Right kidney (tissue), 1 donor: ENCODE results near the gene CSNK2A1.
A peak's percentile ranks its signal among the peaks of the same experiment; 100 is the strongest.
"Not testable (repeated sequence)": the region's sequence is repeated elsewhere in the genome, so short reads cannot be mapped to it uniquely, and the experiment has no call there.

Experiments used
- DNase-seq: peaks from one replicate; pipeline ENCODE4 v3.0.0-alpha.2; 2016

Gene CSNK2A1

DNA sequence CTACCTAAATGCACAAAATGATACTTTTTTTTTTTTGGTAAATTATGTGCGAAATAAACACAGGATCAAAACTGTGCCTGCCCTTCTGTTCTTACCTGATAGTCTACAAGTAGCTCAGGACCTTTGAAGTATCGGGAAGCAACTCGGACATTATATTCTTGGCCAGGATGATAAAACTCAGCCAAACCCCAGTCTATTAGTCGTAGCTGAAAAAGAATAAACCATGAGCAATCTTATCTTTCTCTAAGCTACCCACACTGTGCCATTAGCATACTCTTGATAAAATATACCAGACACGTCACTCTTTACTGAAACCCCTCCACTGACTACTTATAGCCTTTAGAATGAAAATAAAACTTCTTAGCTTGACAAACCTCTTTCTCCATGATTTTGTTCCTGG, 51.4 kb downstream of the CSNK2A1 start:
- DNase-seq, result no peak

DNA sequence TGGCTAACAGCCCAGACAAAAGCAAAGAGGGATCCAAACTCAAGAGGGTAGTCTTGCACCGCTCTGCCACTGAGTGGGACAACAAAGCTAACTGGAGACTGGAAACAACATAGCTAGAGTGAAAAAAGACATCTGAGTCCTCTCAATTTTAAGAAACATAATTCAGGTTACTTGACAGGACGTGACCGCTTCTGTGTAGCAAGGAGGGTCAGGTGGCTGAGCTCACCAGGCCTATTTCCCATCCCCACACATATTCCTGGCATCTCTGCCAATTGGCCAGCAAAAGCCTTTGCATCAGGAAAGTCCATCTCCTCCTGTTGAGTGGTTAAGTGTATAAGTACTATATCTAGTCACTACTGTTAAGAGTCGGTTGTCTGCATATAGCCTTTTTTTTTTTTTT, 55.9 kb downstream of the CSNK2A1 start:
- no peak for DNase-seq

DNA sequence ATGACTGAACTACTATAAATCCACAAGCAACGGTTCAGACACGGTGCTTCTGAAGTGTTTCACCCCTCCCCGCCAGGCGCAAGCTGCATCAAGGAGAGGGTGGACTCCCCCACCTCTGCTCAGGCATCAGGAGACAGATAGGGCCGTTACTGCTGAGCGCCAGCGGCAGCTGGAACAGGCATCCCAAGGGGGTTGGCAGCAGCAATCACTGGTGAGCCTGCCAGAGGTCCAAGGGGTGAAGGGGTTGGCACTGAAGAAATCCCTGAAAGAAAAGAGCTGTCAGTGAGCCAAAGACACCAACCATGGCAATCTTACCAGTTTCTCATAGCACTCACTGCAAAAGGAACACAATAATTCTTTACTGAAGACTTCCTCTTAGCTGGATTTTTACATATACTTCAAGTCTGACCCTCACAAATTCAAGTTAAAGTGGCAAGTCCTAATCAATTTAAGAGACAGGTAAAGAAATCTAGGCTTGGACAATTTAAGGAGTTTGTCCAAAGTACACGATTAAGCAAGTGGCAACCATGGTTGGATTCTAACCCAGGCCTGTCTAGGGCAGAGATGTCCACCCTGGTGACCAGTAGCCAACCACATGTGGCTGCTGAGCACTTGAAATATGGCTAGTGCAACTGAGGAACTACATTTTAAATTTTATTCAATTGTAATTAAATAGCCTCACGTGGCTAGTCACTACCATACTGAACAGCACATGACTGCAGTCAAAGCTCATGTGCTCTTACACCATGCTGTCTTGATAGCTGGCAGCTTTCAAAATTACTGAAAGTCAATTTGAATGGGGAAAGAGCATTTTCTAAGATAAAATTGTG, 59.6 kb downstream of the CSNK2A1 start:
- DNase-seq, result no peak

DNA sequence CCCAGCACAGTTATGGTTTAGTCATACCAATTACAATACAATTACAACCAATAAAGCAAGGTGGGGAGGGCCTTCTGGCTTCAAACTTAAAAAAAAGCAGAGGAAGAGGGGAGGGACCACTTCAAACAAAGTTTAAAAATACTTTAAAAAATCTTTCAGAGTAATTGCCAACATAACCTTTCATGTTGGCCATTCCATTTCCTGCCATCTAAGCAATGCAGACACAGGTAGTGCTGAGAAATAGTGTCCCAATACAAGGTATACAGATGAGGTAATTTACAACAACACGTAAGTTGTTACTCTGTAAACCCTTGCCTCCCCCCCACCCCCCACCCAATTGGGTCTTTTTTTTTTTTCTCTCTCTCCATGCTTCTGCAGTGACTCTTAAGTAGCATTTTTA, 62.4 kb downstream of the CSNK2A1 start:
- no peak for DNase-seq

DNA sequence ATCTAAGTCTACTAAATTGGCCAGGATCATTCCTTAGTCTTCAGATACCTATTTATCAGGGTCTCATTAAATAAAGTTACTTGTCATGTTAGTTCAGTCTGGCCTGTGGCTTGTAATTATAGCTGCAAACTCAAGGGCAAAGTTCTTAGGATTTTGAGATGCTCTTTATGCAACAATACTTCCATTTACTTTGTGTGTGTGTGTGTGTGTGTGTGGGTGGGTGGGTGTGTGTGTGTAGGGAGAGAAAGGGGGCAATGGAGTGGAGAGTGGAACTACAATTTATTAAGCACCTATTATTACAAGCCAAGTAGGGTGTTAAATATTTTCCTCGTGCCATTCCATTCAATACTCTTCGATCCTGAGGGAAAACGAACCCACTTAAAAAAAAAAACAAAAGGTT, 63.5 kb downstream of the CSNK2A1 start:
- no peak for DNase-seq

DNA sequence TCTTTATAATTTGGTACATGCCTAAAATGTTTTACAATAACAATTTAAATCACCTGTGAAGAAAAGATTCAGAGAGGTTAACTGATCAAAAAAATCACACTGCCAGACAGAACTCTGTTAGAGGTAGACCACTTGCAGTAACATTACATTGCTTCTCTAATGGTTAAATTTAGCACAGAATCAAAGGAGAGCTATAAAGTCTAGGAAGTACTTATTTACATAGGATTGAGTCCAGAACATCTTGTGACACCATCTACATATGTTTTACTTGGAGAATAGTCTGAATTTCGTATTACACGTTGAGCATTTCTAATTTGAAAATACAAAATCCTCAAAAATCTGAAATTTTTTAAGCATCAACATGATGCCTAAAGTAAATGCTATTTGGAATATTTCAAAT, 64.1 kb downstream of the CSNK2A1 start:
- no peak for DNase-seq

GRCh38 chr20:478949-479429, 64.6 kb downstream of the CSNK2A1 start:
- peak; percentile 22 for DNase-seq

DNA sequence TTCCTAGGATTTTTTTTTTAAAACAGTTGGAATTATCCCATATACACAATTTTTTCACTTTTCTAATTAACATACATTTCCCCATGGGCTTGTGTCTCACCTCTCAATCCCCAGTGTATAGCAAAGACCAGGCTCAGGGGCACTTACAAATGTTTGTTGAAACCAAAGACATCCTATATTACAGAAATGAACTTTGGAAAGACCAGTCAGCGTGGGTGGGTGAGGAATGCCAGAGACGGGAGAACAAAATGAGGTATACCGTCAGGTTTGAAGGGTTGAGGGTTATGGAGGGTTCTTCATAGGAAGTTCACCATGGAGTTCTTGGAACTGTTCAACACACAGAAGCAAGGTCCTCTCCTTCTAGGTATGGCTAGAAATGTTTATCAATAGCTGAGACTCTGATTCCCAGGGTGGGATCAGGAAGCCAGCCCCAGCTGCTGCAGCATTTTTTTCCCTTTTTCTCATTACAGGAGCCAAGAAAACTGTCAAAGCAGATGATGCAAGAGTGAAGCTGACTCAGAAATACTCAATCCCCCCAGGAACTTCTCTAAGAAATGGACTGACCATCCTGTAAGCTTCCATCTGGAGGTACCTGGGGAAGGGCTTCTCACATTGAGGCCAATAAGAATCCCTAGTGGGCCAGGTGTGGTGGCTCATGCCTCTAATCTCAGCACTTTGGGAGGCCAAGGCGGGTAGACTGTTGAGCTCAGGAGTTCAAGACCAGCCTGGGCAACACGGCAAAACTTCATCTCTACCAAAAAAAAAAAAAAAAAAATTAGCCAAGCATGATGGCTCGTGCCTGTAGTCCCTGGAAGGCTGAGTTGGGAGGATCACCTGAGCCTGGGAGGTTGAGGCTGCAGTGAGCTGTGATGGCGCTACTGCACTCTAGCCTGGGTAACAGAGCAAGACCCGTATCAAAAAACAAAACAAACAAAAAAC, 65.3 kb downstream of the CSNK2A1 start:
- DNase-seq, result no peak

DNA sequence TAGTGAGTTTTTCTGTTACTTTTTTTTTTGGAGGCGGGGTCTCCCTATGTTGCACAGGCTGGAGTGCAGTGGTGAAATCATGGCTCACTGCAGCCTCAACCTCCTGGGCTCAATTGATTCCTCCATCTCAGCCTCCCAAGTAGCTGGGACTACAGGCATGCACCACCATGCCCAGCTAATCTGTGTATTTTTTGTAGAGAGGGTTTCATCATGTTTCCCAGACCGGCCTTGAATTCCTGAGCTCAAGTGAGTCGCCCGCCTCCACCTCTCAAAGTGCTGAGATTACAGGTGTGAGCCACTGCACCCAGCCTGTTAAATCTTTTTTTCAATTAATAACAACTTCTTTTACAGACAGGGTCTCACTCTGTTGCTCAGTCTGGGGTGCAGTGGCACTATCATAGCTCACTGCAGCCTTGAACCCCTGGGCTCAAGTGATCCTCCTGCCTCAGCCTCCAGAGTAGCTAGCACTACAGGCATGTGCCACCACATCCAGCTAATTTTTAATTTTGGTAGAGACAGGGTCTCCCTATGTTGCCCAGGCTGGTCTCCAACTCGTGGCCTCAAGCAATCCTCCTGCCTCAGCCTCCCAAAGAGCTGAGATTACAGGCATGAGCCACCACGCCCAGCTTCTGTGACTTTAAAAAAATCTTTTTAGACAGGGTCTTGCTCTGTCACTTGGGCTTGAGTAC, 66.9 kb downstream of the CSNK2A1 start:
- DNase-seq, result not testable (repeated sequence)

DNA sequence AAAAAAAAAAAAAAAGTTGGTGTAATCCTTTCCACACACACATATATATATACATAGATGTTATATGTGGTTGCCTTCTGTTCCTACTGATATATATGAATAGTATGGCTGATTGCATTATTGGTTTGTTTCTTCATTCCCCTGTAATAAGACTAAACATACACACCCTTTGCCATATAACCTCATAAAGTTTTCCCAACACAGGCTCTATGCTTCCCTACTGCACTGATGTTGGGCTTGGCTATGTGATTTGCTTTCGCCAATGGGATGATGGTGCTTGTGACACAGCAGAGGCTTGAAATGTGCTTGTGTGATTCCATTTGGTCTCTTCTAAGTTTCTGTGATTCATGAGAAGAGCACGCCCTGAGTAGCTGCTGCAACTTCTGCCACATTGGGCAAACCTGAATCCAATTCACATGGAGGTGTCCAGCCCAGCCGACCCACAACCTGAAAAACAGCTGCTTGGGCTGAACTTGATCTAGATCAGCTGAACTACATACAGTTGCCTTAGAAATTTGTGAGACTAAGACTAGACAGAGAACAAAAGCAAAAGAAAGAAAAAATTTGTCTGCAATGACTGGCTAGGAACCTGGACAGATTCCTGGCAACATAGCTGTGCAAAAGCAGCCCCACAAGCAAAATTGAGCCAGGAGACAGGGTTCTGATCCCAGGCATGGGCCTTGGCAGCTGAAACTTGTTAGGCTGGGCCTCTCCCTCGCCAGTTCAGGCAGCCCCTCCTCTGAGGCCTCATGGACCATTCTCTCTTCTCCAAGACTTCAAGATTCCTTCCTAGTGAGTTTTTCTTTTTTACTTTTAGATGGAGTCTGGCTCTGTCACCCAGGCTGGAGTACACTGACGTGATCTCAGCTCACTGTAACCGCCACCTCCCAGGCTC, 67.9 kb downstream of the CSNK2A1 start:
- no peak for DNase-seq

- DNase-seq, result no peak
These were observed 69.0 kb downstream of the CSNK2A1 start for GRCh38 chr20:474581-474980.

DNA sequence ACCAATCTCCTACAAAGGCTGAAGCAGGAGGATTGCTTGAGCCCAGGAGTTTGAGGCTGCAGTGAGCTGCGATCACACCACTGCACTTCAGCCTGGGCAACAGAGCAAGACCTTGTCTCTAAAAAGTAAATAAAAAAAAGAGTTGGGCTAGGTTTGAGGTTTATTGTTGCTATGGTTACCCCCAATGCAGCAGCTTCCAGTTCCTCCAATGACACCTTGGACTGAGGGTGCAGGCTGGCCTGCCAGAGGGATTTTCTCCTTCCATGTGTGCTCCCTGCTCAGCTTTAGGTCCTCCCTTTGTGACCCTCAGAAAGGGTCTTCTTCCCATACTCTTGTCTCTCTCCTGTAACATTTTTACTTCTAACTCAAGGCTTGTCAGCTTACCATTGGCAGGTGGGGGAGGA, 70.7 kb downstream of the CSNK2A1 start:
- DNase-seq, result no peak

- no peak for DNase-seq
These were observed 71.3 kb downstream of the CSNK2A1 start for GRCh38 chr20:472137-472846.

DNA sequence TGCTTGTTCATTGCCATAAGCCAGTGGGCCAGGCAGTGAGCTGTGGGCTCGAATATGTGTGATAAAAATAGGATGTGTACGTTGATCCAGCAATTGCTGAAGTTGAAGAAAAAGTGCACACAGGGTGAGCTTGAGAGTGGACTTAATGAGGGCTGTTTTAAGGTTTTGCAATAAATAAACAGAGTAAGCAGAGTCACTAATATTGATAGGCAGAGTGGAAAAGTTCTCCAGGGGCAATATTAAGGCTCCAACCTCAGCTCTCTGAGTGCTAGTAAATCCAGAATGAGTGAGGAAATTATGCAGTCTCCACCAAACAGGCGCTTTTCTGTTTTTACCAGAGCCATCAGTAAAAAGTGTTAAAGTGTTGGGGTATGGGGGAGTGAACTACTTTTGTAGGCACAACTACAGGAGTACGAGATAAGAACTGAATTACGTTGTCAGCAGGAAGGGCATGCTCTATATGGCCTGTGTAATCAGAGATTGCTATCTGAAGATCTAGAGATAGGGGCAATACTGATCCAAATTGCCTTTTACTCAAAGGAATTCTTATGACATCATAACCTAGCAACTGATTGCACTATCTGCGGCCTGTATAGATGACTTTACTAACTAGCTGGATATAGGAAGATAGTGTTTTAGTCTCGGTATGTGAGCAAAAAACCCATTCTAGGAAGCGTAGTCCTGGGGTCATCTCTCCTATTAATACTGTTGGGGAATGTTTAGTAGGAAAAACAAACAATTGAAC, 73.7 kb downstream of the CSNK2A1 start:
- no peak for DNase-seq

- no peak for DNase-seq
These were observed 75.8 kb downstream of the CSNK2A1 start for GRCh38 chr20:467755-468154.

DNA sequence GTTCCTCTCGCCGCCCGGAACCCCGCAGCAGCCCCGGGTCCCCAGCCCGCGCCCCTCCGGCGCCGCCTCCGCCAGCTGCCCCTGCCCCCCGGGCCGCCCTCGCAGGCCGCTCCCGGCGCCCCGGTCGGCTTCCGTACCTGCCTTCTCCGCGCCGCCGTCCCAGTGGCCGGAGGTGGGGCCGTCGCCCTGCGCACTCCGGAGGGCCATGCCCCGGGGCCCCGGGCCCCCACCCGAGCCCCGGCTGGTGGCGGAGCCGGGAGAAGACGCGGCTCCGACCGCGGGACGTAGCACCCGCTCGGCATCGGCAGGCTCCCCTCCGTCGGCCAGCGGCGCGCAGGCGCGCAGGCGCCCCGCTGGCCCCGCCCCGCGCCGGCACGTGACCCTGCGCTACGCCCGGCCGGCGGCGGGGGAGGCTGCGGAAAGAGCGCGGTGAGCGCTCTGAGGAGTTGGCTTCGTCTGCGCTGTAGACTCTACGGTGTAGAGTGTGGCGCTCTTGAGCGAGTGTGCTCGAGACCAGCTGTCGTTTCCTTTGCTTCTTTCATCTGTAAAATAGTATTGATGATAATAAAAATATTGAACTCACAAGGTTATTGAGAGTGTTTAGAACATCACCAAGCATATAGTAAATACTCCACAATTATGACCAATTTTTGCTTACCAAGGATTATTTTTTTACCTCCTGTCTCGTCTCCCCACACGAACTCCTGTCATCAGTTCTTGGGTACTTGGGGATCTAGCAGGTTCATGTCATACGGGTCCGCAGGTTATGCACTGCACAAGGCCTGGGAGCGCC, 81.2 kb downstream of the CSNK2A1 start, which contains the start of gene TBC1D20:
Gene TBC1D20, minus strand, starts transcription at position 335 of the 793 bp plus-strand sequence. Its CDS starts 128 bp downstream, at position 207.
- peak; percentile 84 for DNase-seq

- DNase-seq, result peak; percentile 85
These were observed 82.1 kb downstream of the CSNK2A1 start for GRCh38 chr20:461254-462198.

DNA sequence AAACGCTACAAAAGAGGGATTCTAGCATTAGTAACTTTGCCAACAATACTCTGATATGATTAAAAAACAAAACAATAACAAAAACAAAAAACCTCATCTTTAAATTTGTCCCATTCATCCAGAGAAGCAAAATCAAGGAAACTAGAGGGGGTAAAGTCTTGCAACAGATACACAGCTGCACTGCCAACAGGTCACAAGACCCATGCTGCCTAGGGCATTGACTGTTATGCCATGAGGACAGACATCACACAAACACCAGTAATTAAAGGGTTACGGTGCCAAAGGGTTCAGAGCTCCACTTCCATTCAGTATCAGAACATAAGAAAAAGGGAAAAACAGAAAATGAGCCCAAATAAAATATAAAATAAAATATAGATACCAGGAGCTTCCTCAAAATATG, 82.9 kb downstream of the CSNK2A1 start:
- no peak for DNase-seq
